HG03520 (cell line): Measurements from ENCODE around the gene IDH3B.

Experiments
- ATAC-seq: cut with Tn5 transposase; IDR thresholded peaks from one replicate; pipeline ENCODE4 v1.9.1; 2021; ENCODE audit warnings: mild to moderate bottlenecking, moderate library complexity; ENCODE audit not compliant: unreplicated experiment

Gene IDH3B

GRCh38 chr20:2624190-2624589 lies 39.8 kb downstream of the IDH3B start:
- no peak for ATAC-seq

- ATAC-seq, result no peak
Measured at GRCh38 chr20:2619961-2620595, 43.9 kb downstream of the IDH3B start.

DNA sequence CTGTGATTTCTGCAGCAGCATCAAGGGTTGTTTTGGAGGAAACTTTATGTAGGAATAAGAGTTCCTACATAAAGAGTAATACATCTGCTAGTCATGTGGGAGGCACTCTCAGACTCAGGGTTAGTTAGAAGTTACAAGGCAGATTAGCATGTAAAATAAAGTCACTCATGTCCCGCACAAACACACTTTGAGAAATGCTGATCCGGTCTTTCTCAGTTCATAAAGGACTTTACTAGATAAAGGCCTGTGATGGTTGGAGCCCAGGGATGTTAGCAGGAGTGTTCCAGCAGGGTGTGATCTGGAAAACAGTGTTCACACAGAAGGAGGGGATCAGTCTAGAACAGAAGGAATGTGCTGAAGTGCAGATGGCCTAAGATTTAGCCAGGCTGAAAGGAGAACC lies 44.7 kb downstream of the IDH3B start:
- no peak for ATAC-seq

GRCh38 chr20:2618815-2619214 lies 45.2 kb downstream of the IDH3B start:
- no peak for ATAC-seq

- no peak for ATAC-seq
Measured at GRCh38 chr20:2617099-2617714, 46.8 kb downstream of the IDH3B start.

DNA sequence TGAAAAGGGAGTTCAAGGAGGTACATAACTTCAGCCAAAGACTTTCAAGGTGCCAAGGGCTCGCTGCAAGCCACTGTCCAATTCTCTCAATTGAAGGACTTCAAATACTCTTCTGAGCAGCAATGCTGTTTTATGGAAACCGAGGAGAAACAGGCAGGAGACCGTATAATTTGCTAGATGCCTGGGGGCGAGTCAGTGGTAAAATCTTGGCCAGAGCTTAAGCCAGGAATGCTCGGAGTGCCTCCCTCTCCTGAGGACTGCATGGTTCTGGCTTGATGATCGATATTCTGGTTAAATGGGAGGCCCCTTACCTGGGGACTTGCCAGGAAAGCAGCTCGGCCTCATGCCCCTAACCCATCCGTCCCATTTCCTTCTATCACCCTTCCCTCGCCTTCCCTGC lies 47.4 kb downstream of the IDH3B start:
- no peak for ATAC-seq

- ATAC-seq, result no peak
Measured at GRCh38 chr20:2612073-2612472, 51.9 kb downstream of the IDH3B start.

- ATAC-seq, result no peak
Measured at GRCh38 chr20:2610941-2611720, 52.9 kb downstream of the IDH3B start.

- ATAC-seq, result no peak
Measured at GRCh38 chr20:2610326-2610725, 53.7 kb downstream of the IDH3B start.
